ENCODE data around the gene MBNL2.

The MBNL2 gene

DNA sequence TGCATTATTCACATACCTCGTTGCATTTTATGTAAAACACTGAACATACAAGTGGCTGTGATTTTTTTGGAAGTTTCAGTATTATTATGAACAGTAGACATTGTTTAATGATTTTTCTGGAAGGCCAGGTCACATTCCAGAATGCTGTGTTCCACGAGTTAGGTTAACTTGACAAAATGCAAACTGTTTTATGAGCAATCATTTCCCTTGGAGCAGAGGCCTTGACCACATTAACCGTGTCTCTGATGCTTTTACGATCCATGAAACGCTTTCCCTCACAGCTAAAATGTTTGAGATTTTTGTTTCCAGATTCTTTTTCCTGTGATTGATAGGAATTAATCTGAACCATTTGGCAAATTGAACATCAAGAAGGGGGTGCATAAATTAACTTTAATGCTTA is 57.8 kb downstream of the MBNL2 start:
- H3K4me3 ChIP-seq (ENCODE audit: low read depth, low read length), result no peak overlapping the region
- TF ChIP-seq, protein P1, sequence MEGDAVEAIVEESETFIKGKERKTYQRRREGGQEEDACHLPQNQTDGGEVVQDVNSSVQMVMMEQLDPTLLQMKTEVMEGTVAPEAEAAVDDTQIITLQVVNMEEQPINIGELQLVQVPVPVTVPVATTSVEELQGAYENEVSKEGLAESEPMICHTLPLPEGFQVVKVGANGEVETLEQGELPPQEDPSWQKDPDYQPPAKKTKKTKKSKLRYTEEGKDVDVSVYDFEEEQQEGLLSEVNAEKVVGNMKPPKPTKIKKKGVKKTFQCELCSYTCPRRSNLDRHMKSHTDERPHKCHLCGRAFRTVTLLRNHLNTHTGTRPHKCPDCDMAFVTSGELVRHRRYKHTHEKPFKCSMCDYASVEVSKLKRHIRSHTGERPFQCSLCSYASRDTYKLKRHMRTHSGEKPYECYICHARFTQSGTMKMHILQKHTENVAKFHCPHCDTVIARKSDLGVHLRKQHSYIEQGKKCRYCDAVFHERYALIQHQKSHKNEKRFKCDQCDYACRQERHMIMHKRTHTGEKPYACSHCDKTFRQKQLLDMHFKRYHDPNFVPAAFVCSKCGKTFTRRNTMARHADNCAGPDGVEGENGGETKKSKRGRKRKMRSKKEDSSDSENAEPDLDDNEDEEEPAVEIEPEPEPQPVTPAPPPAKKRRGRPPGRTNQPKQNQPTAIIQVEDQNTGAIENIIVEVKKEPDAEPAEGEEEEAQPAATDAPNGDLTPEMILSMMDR (IDR thresholded peaks at IDR 0.05; ENCODE audit: low read depth, low read length), result no peak

DNA sequence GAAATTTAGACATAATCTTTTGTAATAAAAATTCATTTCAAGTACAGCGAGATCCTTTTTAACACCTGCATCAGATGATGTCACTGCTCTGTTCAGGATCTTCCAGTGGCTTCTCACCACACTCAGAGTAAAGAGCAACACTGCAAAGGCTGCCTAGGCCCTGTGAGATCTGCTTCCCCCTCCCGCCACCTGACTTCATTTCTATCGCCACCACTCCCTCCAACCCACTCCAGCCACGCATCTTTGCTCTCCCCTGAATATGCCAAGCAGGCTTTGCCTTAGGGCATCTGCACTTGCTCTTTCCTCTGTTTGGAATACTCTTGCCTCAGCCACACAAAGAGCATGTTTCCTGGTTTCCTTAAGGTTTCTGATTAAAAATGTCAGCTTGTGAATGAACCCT is 58.3 kb downstream of the MBNL2 start:
- H3K4me3 ChIP-seq (ENCODE audit: low read depth, low read length), result no peak overlapping the region
- TF ChIP-seq, protein P1 (IDR thresholded peaks at IDR 0.05; ENCODE audit: low read depth, low read length), result no peak

DNA sequence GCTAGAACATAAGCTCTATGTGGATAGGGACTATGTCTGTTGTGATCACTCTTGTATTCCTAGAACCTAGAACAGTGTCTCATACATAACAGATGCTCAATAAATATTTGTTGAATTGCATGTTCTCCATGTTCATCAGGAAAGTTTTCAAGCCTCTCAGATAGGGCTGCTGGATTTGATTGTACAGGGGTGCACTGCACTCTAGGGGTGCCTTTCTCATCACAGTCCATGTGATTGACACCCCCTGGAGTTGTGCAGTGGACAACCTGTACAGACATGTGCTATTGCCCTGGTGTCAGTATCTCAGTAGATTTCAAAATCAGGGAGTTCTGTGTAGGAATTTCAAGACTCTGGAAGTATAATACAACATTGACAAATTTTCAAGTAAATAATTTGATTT is 58.9 kb downstream of the MBNL2 start:
- H3K4me3 ChIP-seq (ENCODE audit: low read depth, low read length), result no peak overlapping the region
- TF ChIP-seq, protein P1 (IDR thresholded peaks at IDR 0.05; ENCODE audit: low read depth, low read length), result no peak

DNA sequence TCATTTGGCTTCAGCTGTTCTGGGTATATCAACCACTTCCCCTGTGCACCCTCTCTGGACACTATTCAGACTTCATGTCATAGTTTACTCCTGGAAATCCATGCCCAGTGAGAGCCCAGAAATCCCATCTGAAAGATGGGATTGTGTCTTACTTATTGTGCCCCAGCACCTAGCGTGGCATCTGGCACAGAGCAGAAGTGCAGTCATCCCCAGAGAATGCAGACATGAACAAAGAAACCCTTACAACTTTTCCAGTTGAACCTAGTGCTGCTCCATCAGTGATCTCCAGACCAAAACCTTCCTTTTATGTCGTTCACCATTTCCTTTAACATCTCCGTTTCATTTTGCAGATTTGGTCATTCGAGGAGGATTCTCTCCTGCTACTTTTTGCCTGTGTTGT is 60.6 kb downstream of the MBNL2 start:
- no peak overlapping the region for H3K4me3 ChIP-seq (ENCODE audit: low read depth, low read length)

DNA sequence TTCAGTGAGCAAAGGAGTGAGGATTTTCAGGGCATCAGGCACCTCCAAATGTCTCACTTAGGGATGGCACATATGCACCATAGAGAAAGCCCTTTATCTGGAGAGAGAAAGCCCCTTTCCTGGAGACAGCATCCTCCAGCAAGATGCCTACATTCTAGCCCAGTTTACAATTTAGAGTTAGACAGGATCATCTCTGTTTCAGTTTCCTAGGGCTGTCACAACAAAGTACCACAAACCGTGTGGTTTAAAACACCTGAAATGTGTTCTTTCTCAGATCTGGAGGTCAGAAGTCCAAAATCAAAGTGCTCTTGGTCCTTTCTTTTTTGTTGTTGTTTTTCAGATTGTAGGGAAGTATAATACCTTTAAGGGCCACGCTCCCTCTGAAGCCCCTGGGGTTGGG is 61.8 kb downstream of the MBNL2 start:
- no peak overlapping the region for H3K4me3 ChIP-seq (ENCODE audit: low read depth, low read length)
- TF ChIP-seq, protein P1 (IDR thresholded peaks at IDR 0.05; ENCODE audit: low read depth, low read length), result no peak

More for the DNA sequence above, 60.6 kb downstream of the MBNL2 start:
- TF ChIP-seq, protein P1 (IDR thresholded peaks at IDR 0.05; ENCODE audit: low read depth, low read length), result no peak

DNA sequence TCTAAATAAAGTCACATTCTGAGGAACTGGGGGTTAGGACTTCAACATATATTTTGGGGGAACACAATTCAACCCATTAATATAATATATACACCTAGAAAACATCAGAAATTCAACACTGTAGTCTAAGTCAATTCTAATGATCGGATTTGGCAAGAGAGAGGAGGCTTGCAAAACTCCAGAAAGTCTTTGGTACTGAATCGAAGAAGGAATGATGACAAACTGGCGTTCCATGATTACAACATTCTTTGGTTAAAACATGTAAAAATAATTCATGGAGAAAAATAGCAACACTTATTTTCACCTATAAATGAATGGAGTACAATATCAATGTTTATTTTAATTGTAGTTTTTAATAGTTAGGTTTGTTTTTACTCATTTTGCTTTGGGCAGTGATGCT is 62.4 kb downstream of the MBNL2 start:
- TF ChIP-seq, protein P1 (IDR thresholded peaks at IDR 0.05; ENCODE audit: low read depth, low read length), result no peak
- H3K4me3 ChIP-seq (ENCODE audit: low read depth, low read length), result no peak overlapping the region

DNA sequence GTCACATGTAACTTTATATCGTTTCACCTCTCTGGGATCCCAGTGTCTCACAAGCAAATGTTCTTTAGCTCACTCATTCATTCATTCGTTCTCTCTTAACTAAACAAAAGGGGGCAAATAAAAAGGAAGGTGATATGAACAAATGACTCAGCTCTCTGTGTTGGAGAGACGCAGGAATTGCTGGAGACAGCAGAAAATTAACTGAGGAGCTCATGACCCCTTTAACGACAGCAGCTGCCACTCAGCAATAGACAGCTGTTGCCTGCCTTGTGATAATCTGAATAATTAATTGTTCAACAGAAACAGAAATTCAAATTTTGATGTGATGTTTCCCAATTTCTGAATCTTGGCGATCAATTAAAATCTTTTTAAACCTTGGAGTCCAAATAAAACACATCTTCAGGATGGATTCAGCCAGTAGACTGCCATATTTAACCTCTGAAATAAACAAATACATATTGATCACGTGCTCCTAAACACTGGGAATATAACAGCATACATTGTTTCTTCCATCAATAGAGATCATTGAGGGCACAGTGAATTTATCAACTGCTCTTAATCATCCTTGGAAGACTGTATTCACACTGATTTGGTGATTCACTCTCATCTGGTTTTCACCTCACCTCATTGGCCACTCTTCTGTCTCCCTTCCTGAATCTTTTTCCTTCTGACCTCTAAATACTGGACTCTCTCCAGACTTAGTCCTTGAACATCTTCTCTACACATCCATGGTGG is 63.3 kb downstream of the MBNL2 start:
- H3K4me3 ChIP-seq (ENCODE audit: low read depth, low read length), result no peak overlapping the region
- TF ChIP-seq, protein P1 (IDR thresholded peaks at IDR 0.05; ENCODE audit: low read depth, low read length), result no peak
